GM19452 (cell line): Measurements from ENCODE around the gene ARF6.

Source experiments
- ATAC-seq: cut with Tn5 transposase; IDR thresholded peaks from one replicate; pipeline ENCODE4 v1.9.1; 2021; ENCODE audit not compliant: unreplicated experiment

Gene ARF6

GRCh38 chr14:49939884-49940510, 47.1 kb downstream of the ARF6 start:
- no peak for ATAC-seq

- no peak for ATAC-seq
These were observed 48.0 kb downstream of the ARF6 start for GRCh38 chr14:49940808-49941421.

GRCh38 chr14:49942090-49942489, 49.2 kb downstream of the ARF6 start:
- no peak for ATAC-seq

GRCh38 chr14:49944501-49944900, 51.6 kb downstream of the ARF6 start:
- no peak for ATAC-seq

GRCh38 chr14:49945448-49946319, 52.8 kb downstream of the ARF6 start:
- no peak for ATAC-seq
